ENCODE results near the gene TBCK.

GRCh38 chr4:106362086-106362825, 46.2 kb upstream of the TBCK start:
- TF ChIP-seq CTCF (IDR thresholded peaks at IDR 0.05) (no peak), POLR2A (IDR thresholded peaks at IDR 0.05) (no peak)
